H9 (cell line): ENCODE results near the gene IRX4. TPM values are rescaled to one million over a fixed set of nuclear protein-coding genes. Genes with fewer than 3 reads are reported as not detected.

Experiments
- DNase-seq: peaks from one replicate; pipeline ENCODE4 v3.0.0-alpha.2; 2017
- H2AFZ ChIP-seq: one replicate; pipeline ENCODE4 v1.6.1; 2013; ENCODE audit warnings: mild to moderate bottlenecking, low read length, control low read depth, moderate library complexity
- H2AK5ac ChIP-seq: 2 replicates; pipeline ENCODE4 v1.6.1; 2013; ENCODE audit warnings: low read length, control low read depth, mixed read lengths; ENCODE audit not compliant: insufficient read length
- H2BK120ac ChIP-seq: one replicate; pipeline ENCODE4 v1.6.1; 2013; ENCODE audit warnings: low read depth, mild to moderate bottlenecking, low read length, control low read depth, inconsistent platforms; ENCODE audit not compliant: poor library complexity, severe bottlenecking
- H2BK12ac ChIP-seq: 2 replicates; pipeline ENCODE4 v1.6.1; 2013; ENCODE audit warnings: low read length, control low read depth, mixed read lengths, low read depth; ENCODE audit not compliant: insufficient read length
- H2BK15ac ChIP-seq: 2 replicates; pipeline ENCODE4 v1.6.1; 2013; ENCODE audit warnings: low read depth, low read length, control low read depth
- H2BK20ac ChIP-seq: one replicate; pipeline ENCODE4 v1.6.1; 2013; ENCODE audit warnings: low read depth, mild to moderate bottlenecking, low read length, control low read depth, inconsistent platforms; ENCODE audit not compliant: poor library complexity, severe bottlenecking
- H2BK5ac ChIP-seq: 2 replicates; pipeline ENCODE4 v1.6.1; 2013; ENCODE audit warnings: low read length, control low read depth, mixed read lengths; ENCODE audit not compliant: insufficient read length
- H3K14ac ChIP-seq: 2 replicates; pipeline ENCODE4 v1.6.1; 2013; ENCODE audit warnings: low read length, control low read depth; ENCODE audit not compliant: insufficient read depth
- H3K18ac ChIP-seq: 2 replicates; pipeline ENCODE4 v1.6.1; 2013; ENCODE audit warnings: low read depth, mild to moderate bottlenecking, mixed read lengths, low read length, control low read depth; ENCODE audit not compliant: insufficient read length
- H3K23ac ChIP-seq: 2 replicates; pipeline ENCODE4 v1.6.1; 2013; ENCODE audit warnings: low read length, control low read depth, mixed read lengths, low read depth; ENCODE audit not compliant: insufficient read length
- H3K23me2 ChIP-seq: 2 replicates; pipeline ENCODE4 v1.6.1; 2013; ENCODE audit warnings: low read depth, mild to moderate bottlenecking, mixed read lengths, low read length, control low read depth; ENCODE audit not compliant: insufficient read length, poor library complexity, severe bottlenecking
- H3K27ac ChIP-seq: 2 replicates; pipeline ENCODE4 v1.5.1; 2013; ENCODE audit warnings: low read length, control low read depth, mixed read lengths, low read depth; ENCODE audit not compliant: insufficient read length
- H3K27me3 ChIP-seq: 2 replicates; pipeline ENCODE4 v1.6.1; 2013; ENCODE audit warnings: low read length, control low read depth, inconsistent platforms; ENCODE audit not compliant: insufficient read depth
- H3K4ac ChIP-seq: 2 replicates; pipeline ENCODE4 v1.6.1; 2013; ENCODE audit warnings: low read depth, mild to moderate bottlenecking, control low read depth, inconsistent platforms, low read length, moderate library complexity
- H3K4me1 ChIP-seq: 2 replicates; pipeline ENCODE4 v1.6.1; 2013; ENCODE audit warnings: low read length, control low read depth, inconsistent platforms; ENCODE audit not compliant: insufficient read depth
- H3K4me2 ChIP-seq: 2 replicates; pipeline ENCODE4 v1.6.1; 2013; ENCODE audit warnings: low read length, control low read depth, mixed read lengths; ENCODE audit not compliant: insufficient read length, insufficient read depth
- H3K56ac ChIP-seq: 2 replicates; pipeline ENCODE4 v1.6.1; 2013; ENCODE audit warnings: low read depth, mild to moderate bottlenecking, mixed read lengths, low read length, control low read depth; ENCODE audit not compliant: insufficient read length
- H3K79me1 ChIP-seq: 2 replicates; pipeline ENCODE4 v1.6.1; 2013; ENCODE audit warnings: low read depth, mild to moderate bottlenecking, moderate library complexity, low read length, control low read depth, inconsistent platforms; ENCODE audit not compliant: insufficient read depth, poor library complexity, severe bottlenecking
- H3K79me2 ChIP-seq: 2 replicates; pipeline ENCODE4 v1.6.1; 2013; ENCODE audit warnings: low read length, control low read depth, inconsistent platforms; ENCODE audit not compliant: insufficient read depth
- H3K9ac ChIP-seq: 2 replicates; pipeline ENCODE4 v1.6.1; 2013; ENCODE audit warnings: low read length, control low read depth, mixed read lengths; ENCODE audit not compliant: insufficient read length; ENCODE audit errors: extremely low read depth
- H3K9me3 ChIP-seq: one replicate; pipeline ENCODE4 v1.6.1; 2013; ENCODE audit warnings: low read depth, low read length, inconsistent platforms; ENCODE audit not compliant: control insufficient read depth
- H3T11ph ChIP-seq: one replicate; pipeline ENCODE4 v1.6.1; 2013; ENCODE audit warnings: mild to moderate bottlenecking, low read length, control low read depth, inconsistent platforms
- H4K20me1 ChIP-seq: one replicate; pipeline ENCODE4 v1.6.1; 2013; ENCODE audit not compliant: control insufficient read depth, insufficient read length, insufficient read depth
- H4K5ac ChIP-seq: 2 replicates; pipeline ENCODE4 v1.6.1; 2013; ENCODE audit warnings: low read depth, mild to moderate bottlenecking, mixed read lengths, low read length, control low read depth; ENCODE audit not compliant: insufficient read length
- H4K8ac ChIP-seq: replicated peaks from 2 replicates; pipeline ENCODE4 v1.6.1; 2013; ENCODE audit warnings: low read length, control low read depth, mixed read lengths, low read depth; ENCODE audit not compliant: insufficient read length
- H4K91ac ChIP-seq: 2 replicates; pipeline ENCODE4 v1.6.1; 2013; ENCODE audit warnings: low read depth, mild to moderate bottlenecking, moderate library complexity, mixed read lengths, low read length, control low read depth; ENCODE audit not compliant: insufficient read length
- H3K27ac Mint-ChIP-seq, 3 experiments: 2 replicates in 2 of 3; 3 replicates in 1 of 3; pipeline ENCODE4 v1.8.0; 2020 to 2021; ENCODE audit warnings: mixed read lengths in 3 of 3, mild to moderate bottlenecking in 1 of 3, moderate library complexity in 1 of 3
- H3K27me3 Mint-ChIP-seq: 2 replicates; pipeline ENCODE4 v1.8.0; 2021; ENCODE audit warnings: low read depth, mild to moderate bottlenecking, moderate library complexity, mixed read lengths
- H3K36me3 Mint-ChIP-seq, 3 experiments: 2 replicates in 2 of 3; 3 replicates in 1 of 3; pipeline ENCODE4 v1.8.0; 2020 to 2021; ENCODE audit warnings: low read depth in 3 of 3, mixed read lengths in 3 of 3; ENCODE audit not compliant: insufficient read depth in 1 of 3
- H3K4me1 Mint-ChIP-seq, 2 experiments: 2 replicates each; pipeline ENCODE4 v1.8.0; 2020; ENCODE audit warnings: mixed read lengths in 2 of 2
- H3K4me3 Mint-ChIP-seq, 2 experiments: 2 replicates in 1 of 2; 3 replicates in 1 of 2; pipeline ENCODE4 v1.8.0; 2020 to 2021; ENCODE audit warnings: mild to moderate bottlenecking in 2 of 2, mixed read lengths in 2 of 2, moderate library complexity in 1 of 2
- H3K9me3 Mint-ChIP-seq, 2 experiments: 2 replicates in 1 of 2; 3 replicates in 1 of 2; pipeline ENCODE4 v1.8.0; 2020; ENCODE audit warnings: mild to moderate bottlenecking in 2 of 2, mixed read lengths in 2 of 2, moderate library complexity in 1 of 2
- WGBS: extraction: QIAGEN DNeasy Blood & Tissue Kit; methylation state at CpG from one replicate; pipeline ENCODE4 v1.1.7; 2013; ENCODE audit warnings: missing lambda C conversion rate, low lambda C conversion rate, mixed read lengths; ENCODE audit not compliant: insufficient read length; ENCODE audit errors: extremely low coverage; 5-methylcytosine and 5-hydroxymethylcytosine counted together
- total RNA-seq: library from RNA; stranded (reverse); gene quantifications from 2 replicates; pipeline ENCODE4 v1.2.1, GENCODE V29; 2021
- TF ChIP-seq, protein P1 (sequence below): fragments of 200-600 bp; sonication (generic); conservative IDR thresholded peaks from 3 replicates; pipeline ENCODE4 v1.8.0; 2021; ENCODE audit warnings: antibody characterized with exemption, mild to moderate bottlenecking

Gene IRX4
- total RNA-seq, 1 experiment from 2014 or later, result 3.2 TPM

DNA sequence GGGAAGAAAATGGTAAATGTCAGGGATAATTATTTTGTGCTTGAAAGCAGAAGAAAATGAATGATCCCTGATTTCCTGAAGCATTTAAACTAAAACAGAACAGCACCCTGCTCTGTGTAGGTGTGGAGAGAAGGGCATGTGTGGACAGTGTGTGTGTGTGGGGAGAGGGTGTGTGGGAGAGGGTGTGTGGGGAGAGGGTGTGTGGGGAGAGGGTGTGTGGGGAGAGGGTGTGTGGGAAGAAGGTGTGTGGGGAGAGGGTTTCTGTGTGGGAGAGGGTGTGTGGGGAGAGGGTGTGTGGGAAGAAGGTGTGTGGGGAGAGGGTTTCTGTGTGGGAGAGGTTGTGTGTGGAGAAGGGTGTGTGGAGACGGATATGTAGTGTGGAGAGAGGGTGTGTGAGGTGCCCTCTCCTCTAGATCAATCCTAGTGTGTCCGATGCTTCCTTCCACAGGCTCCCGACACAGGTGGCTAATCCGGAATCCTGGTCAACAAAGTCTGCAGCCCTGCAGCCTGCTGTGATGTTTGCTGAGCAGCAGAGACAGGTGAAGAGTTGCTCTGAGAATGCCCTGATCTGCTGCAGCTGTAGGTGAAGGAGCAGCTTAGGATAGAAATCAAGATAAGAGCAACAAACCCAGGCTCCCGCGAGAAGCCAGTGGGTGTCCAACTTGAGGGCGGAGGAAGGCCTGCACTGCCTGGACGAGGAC is 15.5 kb downstream of the IRX4 start:
- H2BK120ac ChIP-seq, result no peak overlapping the region
- no peak overlapping the region for H2BK12ac ChIP-seq
- H3K4me1 Mint-ChIP-seq, result peaks cover 0 to 10% of the 10 kb centered on the region in 2 experiments; a peak in 1 of 4 replicates
- no peak overlapping the region for H2AFZ ChIP-seq
- 100% methylated on average over 1 of the region's 8 CpGs for WGBS
- no peak overlapping the region for H3K27ac Mint-ChIP-seq
- H4K8ac ChIP-seq, result no peak overlapping the region
- no peaks in the 10 kb centered on the region; a peak in 2 of 5 replicates for H3K9me3 Mint-ChIP-seq
- no peak overlapping the region for H3K9ac ChIP-seq
- peaks cover 34% of the 10 kb centered on the region for H3K27me3 Mint-ChIP-seq
- H3K4me1 ChIP-seq, result no peaks in the 10 kb centered on the region
- H3K23ac ChIP-seq, result no peak overlapping the region
- H3K36me3 Mint-ChIP-seq, result no peaks in the 10 kb centered on the region; a peak in 1 of 7 replicates
- no peak overlapping the region for H3K4me2 ChIP-seq
- H3K4ac ChIP-seq, result no peak overlapping the region
- no peak overlapping the region for H2BK5ac ChIP-seq
- H3K4me3 Mint-ChIP-seq, result no peak overlapping the region
- no peak overlapping the region for H3K27ac ChIP-seq
- no peak overlapping the region for H2BK15ac ChIP-seq
- no peak overlapping the region for H3T11ph ChIP-seq
- TF ChIP-seq, protein P1, sequence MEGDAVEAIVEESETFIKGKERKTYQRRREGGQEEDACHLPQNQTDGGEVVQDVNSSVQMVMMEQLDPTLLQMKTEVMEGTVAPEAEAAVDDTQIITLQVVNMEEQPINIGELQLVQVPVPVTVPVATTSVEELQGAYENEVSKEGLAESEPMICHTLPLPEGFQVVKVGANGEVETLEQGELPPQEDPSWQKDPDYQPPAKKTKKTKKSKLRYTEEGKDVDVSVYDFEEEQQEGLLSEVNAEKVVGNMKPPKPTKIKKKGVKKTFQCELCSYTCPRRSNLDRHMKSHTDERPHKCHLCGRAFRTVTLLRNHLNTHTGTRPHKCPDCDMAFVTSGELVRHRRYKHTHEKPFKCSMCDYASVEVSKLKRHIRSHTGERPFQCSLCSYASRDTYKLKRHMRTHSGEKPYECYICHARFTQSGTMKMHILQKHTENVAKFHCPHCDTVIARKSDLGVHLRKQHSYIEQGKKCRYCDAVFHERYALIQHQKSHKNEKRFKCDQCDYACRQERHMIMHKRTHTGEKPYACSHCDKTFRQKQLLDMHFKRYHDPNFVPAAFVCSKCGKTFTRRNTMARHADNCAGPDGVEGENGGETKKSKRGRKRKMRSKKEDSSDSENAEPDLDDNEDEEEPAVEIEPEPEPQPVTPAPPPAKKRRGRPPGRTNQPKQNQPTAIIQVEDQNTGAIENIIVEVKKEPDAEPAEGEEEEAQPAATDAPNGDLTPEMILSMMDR, result no peak
- H3K56ac ChIP-seq, result no peak overlapping the region
- no peak overlapping the region for H3K14ac ChIP-seq
- no peaks in the 10 kb centered on the region for H3K79me2 ChIP-seq
- no peak overlapping the region for H4K91ac ChIP-seq
- H4K20me1 ChIP-seq, result peaks cover 2% of the 10 kb centered on the region
- no peaks in the 10 kb centered on the region for H3K79me1 ChIP-seq
- DNase-seq, result no peak
- H3K23me2 ChIP-seq, result no peaks in the 10 kb centered on the region
- no peak overlapping the region for H4K5ac ChIP-seq
- H3K18ac ChIP-seq, result no peak overlapping the region
- no peaks in the 10 kb centered on the region for H3K27me3 ChIP-seq
- no peak overlapping the region for H2AK5ac ChIP-seq
- no peaks in the 10 kb centered on the region for H3K9me3 ChIP-seq
- H2BK20ac ChIP-seq, result no peak overlapping the region
